A549 (cell line): ENCODE results near the gene AMPD3. TPM values are rescaled to one million over a fixed set of nuclear protein-coding genes. Genes with fewer than 3 reads are reported as not detected.

Experiments
- ATAC-seq, 2 experiments: fragments of 200-7000 bp in 1 of 2; fragments of >200 bp in 1 of 2; cut with Nextera tagmentation in 1 of 2; cut with Tn5 transposase in 1 of 2; 3 replicates each; pipeline versions ENCODE4 v1.8.0 to v1.9.1; 2018 to 2020; ENCODE audit warnings: mild to moderate bottlenecking in 1 of 2, moderate library complexity in 1 of 2
- CTCF ChIA-PET: fragments of 300-600 bp; sonication (Branson Sonifier 250); formaldehyde crosslinking; extraction: SDS; loops from one replicate; lab custom pipeline; 2021; ENCODE audit warnings: antibody characterized with exemption, inconsistent platforms; lab: Yijun Ruan, JAX
- POLR2A ChIA-PET: fragments of 350-600 bp; formaldehyde crosslinking; extraction: SDS; loops from one replicate; lab custom pipeline; 2021; ENCODE audit warnings: antibody characterized with exemption, inconsistent platforms; lab: Yijun Ruan, JAX
- DNase-seq, 2 experiments: peaks; one replicate each; pipeline versions ENCODE4 v3.0.0 to v3.0.0-alpha.2; 2011 to 2016; ENCODE audit warnings: low read depth in 1 of 2, low spot score in 1 of 2
- FAIRE-seq: peaks from 2 replicates; lab custom pipeline; 2011; peaks lifted over from hg19 to GRCh38; lab: Jason Lieb, UNC
- H3K27ac ChIP-seq, 2 experiments: fragments of >200 bp; sonication (Bioruptor Twin); formaldehyde crosslinking; 3 replicates each; pipeline ENCODE4 v1.5.1; 2016 to 2017
- H3K4me1 ChIP-seq: fragments of >200 bp; sonication (Bioruptor Twin); formaldehyde crosslinking; 3 replicates; pipeline ENCODE4 v1.6.1; 2016
- H3K4me2 ChIP-seq: fragments of >200 bp; sonication (Bioruptor Twin); formaldehyde crosslinking; 3 replicates; pipeline ENCODE4 v1.6.1; 2016
- H3K4me3 ChIP-seq: fragments of >200 bp; sonication (Bioruptor Twin); formaldehyde crosslinking; 3 replicates; pipeline ENCODE4 v1.5.1; 2016
- H3K9me3 ChIP-seq: fragments of >200 bp; sonication (Bioruptor Twin); formaldehyde crosslinking; 3 replicates; pipeline ENCODE4 v1.6.1; 2016
- ATOH8 ChIP-seq: fragments of 250-450 bp; sonication (Bioruptor Pico); IDR thresholded peaks from 2 replicates; pipeline ENCODE4 v1.5.0; 2020; ENCODE audit warnings: low read depth, mild to moderate bottlenecking, moderate library complexity
- EP300 ChIP-seq, 2 experiments: fragments of >200 bp; sonication (Bioruptor Twin); formaldehyde crosslinking; IDR thresholded peaks; 2 replicates in 1 of 2; 3 replicates in 1 of 2; pipeline ENCODE4 v1.6.1; 2016 to 2017
- FOSB ChIP-seq: fragments of 250-450 bp; sonication (Bioruptor Pico); IDR thresholded peaks from 2 replicates; pipeline ENCODE4 v1.5.0; 2020; ENCODE audit warnings: mild to moderate bottlenecking, moderate library complexity
- FOSL2 ChIP-seq, 2 experiments: fragments of 450-650 bp in 1 of 2; fragments of >200 bp in 1 of 2; sonication (Bioruptor Twin) in 1 of 2; formaldehyde crosslinking; IDR thresholded peaks; 2 replicates each; pipeline versions ENCODE4 v1.5.0 to v1.6.1; 2016 to 2020; ENCODE audit warnings: mild to moderate bottlenecking in 1 of 2, moderate library complexity in 1 of 2
- FOXS1 ChIP-seq: fragments of 250-450 bp; sonication (Bioruptor Pico); IDR thresholded peaks from 2 replicates; pipeline ENCODE4 v1.5.0; 2020; ENCODE audit warnings: mild to moderate bottlenecking, moderate library complexity
- KDM1A ChIP-seq: fragments of 200-600 bp; sonication (generic); IDR thresholded peaks from 2 replicates; pipeline ENCODE4 v1.6.1; 2016; ENCODE audit warnings: low read depth, mild to moderate bottlenecking
- MAFK ChIP-seq: fragments of 450-650 bp; IDR thresholded peaks from 2 replicates; pipeline ENCODE4 v1.6.1; 2014; ENCODE audit not compliant: partially characterized antibody
- MAZ ChIP-seq: fragments of 150-350 bp; IDR thresholded peaks from 2 replicates; pipeline ENCODE4 v1.6.1; 2014; ENCODE audit warnings: antibody characterized with exemption, low read depth, low read length, borderline replicate concordance
- PHF8 ChIP-seq: fragments of 200-600 bp; sonication (generic); IDR thresholded peaks from 2 replicates; pipeline ENCODE4 v1.6.1; 2016; ENCODE audit warnings: low read depth, mild to moderate bottlenecking, antibody characterized with exemption, moderate library complexity, borderline replicate concordance
- POLR2AphosphoS2 ChIP-seq: conservative IDR thresholded peaks from 2 replicates; pipeline ENCODE4 v1.6.1; 2012; ENCODE audit warnings: low read length, improper control_type of control experiment, inconsistent platforms
- RAD21 ChIP-seq, 2 experiments: fragments of >200 bp in 1 of 2; sonication (Bioruptor Twin) in 1 of 2; formaldehyde crosslinking in 1 of 2; IDR thresholded peaks in 1 of 2; conservative IDR thresholded peaks in 1 of 2; 2 replicates in 1 of 2; 3 replicates in 1 of 2; pipeline ENCODE4 v1.6.1; 2012 to 2018; ENCODE audit warnings: inconsistent platforms in 1 of 2
- REST ChIP-seq: fragments of 200-600 bp; sonication (generic); IDR thresholded peaks from 2 replicates; pipeline ENCODE4 v1.6.1; 2016; ENCODE audit warnings: antibody characterized with exemption, mild to moderate bottlenecking, moderate library complexity
- TP53 ChIP-seq: fragments of 250-450 bp; sonication (Bioruptor Pico); IDR thresholded peaks from 2 replicates; pipeline ENCODE4 v1.5.0; 2021; ENCODE audit warnings: mild to moderate bottlenecking, moderate library complexity
- ZC3H11A ChIP-seq: fragments of 450-650 bp; IDR thresholded peaks from 2 replicates; pipeline ENCODE4 v1.6.1; 2014; ENCODE audit warnings: antibody characterized with exemption, mild to moderate bottlenecking
- ZFP36 ChIP-seq: fragments of 450-650 bp; IDR thresholded peaks from 2 replicates; pipeline ENCODE4 v1.6.1; 2014; ENCODE audit warnings: borderline replicate concordance; ENCODE audit not compliant: partially characterized antibody
- ZNF302 ChIP-seq: fragments of 250-450 bp; sonication (Bioruptor Pico); IDR thresholded peaks from 2 replicates; pipeline ENCODE4 v1.9.0; 2021; ENCODE audit warnings: inconsistent platforms, mild to moderate bottlenecking, moderate library complexity
- ZSCAN20 ChIP-seq: fragments of 250-450 bp; sonication (Bioruptor Pico); IDR thresholded peaks from 2 replicates; pipeline ENCODE4 v1.8.0; 2022; ENCODE audit warnings: mild to moderate bottlenecking, moderate library complexity
- WGBS: methylation state at CpG from one replicate; pipeline ENCODE4 v1.1.6; 2017; ENCODE audit errors: missing lambda C conversion rate; 5-methylcytosine and 5-hydroxymethylcytosine counted together
- polyA plus RNA-seq, 4 experiments: library from polyadenylated mRNA; depleted of rRNA in 3 of 4; stranded (reverse); fragments of >200 nt; fragmentation: RNase III in 1 of 4; extraction: RNeasy Plus Mini Kit Qiagen cat#74134 plus additional on column Dnase treatment in 1 of 4; gene quantifications; 2 replicates in 3 of 4; 3 replicates in 1 of 4; pipeline ENCODE4 v1.2.3, GENCODE V29; 2011 to 2017
- TF ChIP-seq, protein P1 (sequence below): fragments of >200 bp; sonication (Bioruptor Twin); formaldehyde crosslinking; IDR thresholded peaks from 3 replicates; pipeline ENCODE4 v1.5.1; 2016
- TF ChIP-seq, protein P2 (sequence below): IDR thresholded peaks from 2 replicates; pipeline ENCODE4 v1.6.1; 2012

The AMPD3 gene
- polyA plus RNA-seq, 2 of the 4 experiments (the other 2 are of a cell fraction): 3.1 to 4.7 TPM

- WGBS: 87% methylated on average over 8 of the region's 8 CpGs
- no peak for ATAC-seq
- peaks cover 11% of the 10 kb centered on the region for H3K4me1 ChIP-seq
- ChIA-PET CTCF (interaction anchor here (0.6 to 1.2 kb wide), 2 partner anchors 8 to 129 kb away, joined by 3 to 4 read pairs; no protein-coding TSS in a partner anchor), POLR2A (no interaction called here)
- no peak for FAIRE-seq
- DNase-seq: no peak
- H3K4me2 ChIP-seq: no peak overlapping the region
- no peak overlapping the region for H3K27ac ChIP-seq
- TF ChIP-seq, protein P1, sequence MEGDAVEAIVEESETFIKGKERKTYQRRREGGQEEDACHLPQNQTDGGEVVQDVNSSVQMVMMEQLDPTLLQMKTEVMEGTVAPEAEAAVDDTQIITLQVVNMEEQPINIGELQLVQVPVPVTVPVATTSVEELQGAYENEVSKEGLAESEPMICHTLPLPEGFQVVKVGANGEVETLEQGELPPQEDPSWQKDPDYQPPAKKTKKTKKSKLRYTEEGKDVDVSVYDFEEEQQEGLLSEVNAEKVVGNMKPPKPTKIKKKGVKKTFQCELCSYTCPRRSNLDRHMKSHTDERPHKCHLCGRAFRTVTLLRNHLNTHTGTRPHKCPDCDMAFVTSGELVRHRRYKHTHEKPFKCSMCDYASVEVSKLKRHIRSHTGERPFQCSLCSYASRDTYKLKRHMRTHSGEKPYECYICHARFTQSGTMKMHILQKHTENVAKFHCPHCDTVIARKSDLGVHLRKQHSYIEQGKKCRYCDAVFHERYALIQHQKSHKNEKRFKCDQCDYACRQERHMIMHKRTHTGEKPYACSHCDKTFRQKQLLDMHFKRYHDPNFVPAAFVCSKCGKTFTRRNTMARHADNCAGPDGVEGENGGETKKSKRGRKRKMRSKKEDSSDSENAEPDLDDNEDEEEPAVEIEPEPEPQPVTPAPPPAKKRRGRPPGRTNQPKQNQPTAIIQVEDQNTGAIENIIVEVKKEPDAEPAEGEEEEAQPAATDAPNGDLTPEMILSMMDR: no peak
- TF ChIP-seq RAD21 (conservative IDR thresholded peaks at IDR 0.05 in 1 of 2, IDR thresholded peaks at IDR 0.05 in 1 of 2) (no peak), ATOH8 (CRISPR knock-in tag) (no peak), ZC3H11A (no peak), EP300 (IDR thresholded peaks at IDR 0.05) (no peak), ZNF302 (no peak), FOSB (CRISPR knock-in tag) (no peak), REST (no peak)
- TF ChIP-seq, protein P2, sequence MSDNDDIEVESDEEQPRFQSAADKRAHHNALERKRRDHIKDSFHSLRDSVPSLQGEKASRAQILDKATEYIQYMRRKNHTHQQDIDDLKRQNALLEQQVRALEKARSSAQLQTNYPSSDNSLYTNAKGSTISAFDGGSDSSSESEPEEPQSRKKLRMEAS: no peak
- no peak overlapping the region for H3K4me3 ChIP-seq
- no peaks in the 10 kb centered on the region for H3K9me3 ChIP-seq
Measured at GRCh38 chr11:10495464-10495786, 40.4 kb downstream of the AMPD3 start.

DNA sequence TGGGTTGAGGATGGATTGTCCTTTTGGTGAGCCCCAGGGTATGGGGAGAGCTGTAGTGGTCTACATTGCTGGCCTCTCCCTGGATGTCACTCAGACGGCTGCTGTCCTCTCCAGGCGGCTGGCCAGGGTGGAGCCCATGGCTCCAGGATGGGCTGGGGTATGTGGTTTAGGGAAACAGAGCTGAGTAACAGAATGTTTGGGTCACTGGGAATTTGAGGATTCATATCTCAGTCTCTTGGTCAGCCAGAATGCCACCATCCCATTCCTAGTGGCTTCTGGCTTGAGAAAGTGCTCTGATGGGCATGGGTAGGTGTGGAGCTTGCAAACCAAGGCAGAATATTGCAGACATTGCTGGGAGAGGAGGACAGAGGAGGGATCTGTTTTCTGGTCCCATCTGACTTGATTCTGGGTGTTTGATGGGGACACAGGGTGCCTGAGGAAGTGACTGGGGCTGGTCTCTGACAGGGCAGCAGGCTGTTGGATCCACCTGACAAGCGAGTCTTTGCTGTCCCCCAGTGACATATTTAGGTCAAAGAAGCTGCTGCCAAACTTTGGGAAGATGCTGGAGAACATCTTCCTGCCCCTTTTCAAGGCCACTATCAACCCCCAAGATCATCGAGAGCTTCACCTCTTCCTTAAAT is 41.4 kb downstream of the AMPD3 start:
- peaks cover 1% of the 10 kb centered on the region; the same call in 2 of the 3 replicates for H3K4me1 ChIP-seq
- H3K4me3 ChIP-seq: no peak overlapping the region
- POLR2A ChIA-PET: no interaction called here
- no peak overlapping the region for H3K27ac ChIP-seq
- CTCF ChIA-PET: interaction anchor here (0.6 to 2.0 kb wide), 3 partner anchors 7 to 18 kb away, joined by 3 to 7 read pairs (median 5); no protein-coding TSS in a partner anchor
- WGBS: 89% methylated on average over 4 of the region's 4 CpGs
- no peak for FAIRE-seq
- no peak for ATAC-seq
- H3K4me2 ChIP-seq: no peak overlapping the region
- no peak for DNase-seq
- TF ChIP-seq MAZ (no peak), FOSL2 (IDR thresholded peaks at IDR 0.05) (no peak), FOSL2 (CRISPR knock-in tag; IDR thresholded peaks at IDR 0.05) (no peak), PHF8 (no peak), FOXS1 (CRISPR knock-in tag) (no peak), ZSCAN20 (no peak), MAFK (no peak), ZFP36 (no peak), RAD21 (conservative IDR thresholded peaks at IDR 0.05 in 1 of 2, IDR thresholded peaks at IDR 0.05 in 1 of 2) (no peak), TP53 (no peak), KDM1A (no peak), EP300 (IDR thresholded peaks at IDR 0.05) (no peak), POLR2AphosphoS2 (no peak), ATOH8 (CRISPR knock-in tag) (no peak)
- TF ChIP-seq, all 56 proteins: peak for 0
- H3K9me3 ChIP-seq: no peaks in the 10 kb centered on the region
